NCI-H2196 treated with DMSO at 0.1 percent for 48 hours (cell line): ENCODE measurements around the gene ATP5ME.
"Not testable (repeated sequence)": the region's sequence is repeated elsewhere in the genome, so short reads cannot be mapped to it uniquely, and the experiment has no call there.

Experiments
- DNase-seq: peaks from one replicate; lab custom pipeline; 2025; ENCODE audit not compliant: unreplicated experiment; lab: John Stamatoyannopoulos, UW

ATP5ME gene

GRCh38 chr4:635851-636627 lies 38.0 kb downstream of the ATP5ME start:
- no peak for DNase-seq

- DNase-seq: not testable (repeated sequence)
Observed at GRCh38 chr4:635066-635835, 38.8 kb downstream of the ATP5ME start.

DNA sequence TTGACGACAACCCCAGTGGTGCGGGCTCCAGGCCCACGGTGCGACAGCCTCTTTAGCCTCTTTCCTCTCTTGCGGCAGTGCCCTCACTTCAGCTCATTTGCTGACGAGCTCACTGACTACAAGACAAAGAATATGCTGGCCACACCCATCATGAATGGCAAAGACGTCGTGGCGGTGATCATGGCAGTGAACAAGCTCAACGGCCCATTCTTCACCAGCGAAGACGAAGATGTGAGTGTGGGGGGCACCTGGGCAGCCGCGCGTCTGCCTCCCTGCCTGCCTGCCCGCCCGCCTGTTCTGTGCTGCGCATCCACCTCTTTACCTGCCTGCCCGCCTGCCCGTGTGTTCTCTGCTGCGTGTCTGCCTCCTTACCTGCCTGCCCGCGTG lies 39.5 kb downstream of the ATP5ME start:
- DNase-seq: no peak

DNA sequence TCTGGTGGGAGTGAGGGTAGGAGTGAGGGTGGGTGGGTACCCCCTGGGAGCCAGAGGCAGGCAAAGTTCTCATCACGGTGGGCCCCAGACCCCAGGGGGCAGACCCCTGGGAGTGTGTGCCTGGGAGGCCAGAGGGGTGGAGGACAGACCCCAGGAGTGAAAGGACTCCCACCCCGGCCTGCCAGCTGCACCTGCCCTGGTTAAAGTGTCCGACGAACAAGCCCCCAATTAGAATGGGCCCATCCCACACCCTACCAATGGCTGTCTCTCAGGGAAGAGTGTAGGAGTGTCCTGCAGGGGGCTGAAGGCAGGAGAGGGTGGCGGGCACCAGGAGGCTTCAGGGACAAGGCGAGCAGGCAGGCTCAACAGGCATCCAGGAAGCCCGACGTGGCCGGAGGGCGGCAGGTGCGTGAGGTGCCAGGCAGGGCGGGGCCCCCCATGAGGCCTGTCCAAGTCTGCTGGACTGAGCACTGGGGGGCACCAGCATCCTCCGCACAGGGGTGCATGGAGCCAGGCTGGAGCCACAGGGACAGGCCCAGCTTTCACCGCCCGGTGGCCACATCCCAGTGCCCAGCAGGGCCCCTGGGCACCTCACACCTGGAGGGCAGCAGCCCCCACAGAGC lies 40.0 kb downstream of the ATP5ME start:
- no peak for DNase-seq

DNA sequence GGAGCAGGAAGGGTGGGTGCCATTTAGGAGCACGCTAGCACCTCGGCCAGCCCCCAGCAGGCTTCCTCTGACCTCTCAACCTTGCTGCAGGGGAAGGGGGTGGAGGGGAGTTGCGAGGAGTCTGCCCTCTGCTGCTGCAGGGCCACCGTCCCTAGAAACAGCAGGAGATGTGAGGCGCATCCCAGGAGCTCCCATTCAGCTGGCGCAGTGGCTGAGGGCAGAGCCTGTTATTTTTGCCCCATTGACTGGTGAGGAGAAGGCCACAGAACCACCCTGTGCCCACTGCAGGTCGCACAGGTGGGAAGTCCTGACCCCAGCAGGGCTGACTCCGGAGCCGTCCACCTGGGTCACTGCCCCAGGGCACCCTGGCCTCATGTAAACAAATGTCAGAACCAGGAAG lies 40.7 kb downstream of the ATP5ME start:
- DNase-seq: no peak

- no peak for DNase-seq
Observed at GRCh38 chr4:632926-633325, 41.1 kb downstream of the ATP5ME start.

GRCh38 chr4:632196-632790 lies 41.8 kb downstream of the ATP5ME start:
- no peak for DNase-seq

DNA sequence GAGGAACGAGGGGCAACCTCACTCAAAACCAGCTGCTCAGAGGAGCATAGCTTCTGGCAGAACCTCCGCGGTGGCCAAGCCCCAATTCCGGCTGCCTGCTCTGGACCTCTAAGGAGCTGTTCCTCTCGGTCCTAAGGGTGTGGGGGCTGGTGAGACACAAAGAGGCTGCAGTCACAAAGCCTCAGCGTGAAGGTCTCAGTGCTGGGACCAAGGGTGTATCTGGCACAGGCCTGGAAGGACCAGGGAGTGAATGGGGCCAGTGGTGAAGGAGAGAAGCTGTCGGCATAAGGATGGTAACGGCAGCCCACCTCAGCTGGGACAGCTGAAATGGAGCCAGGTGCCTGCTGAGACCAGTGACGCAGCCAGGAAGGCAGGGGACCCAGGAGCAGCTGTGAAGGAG lies 43.4 kb downstream of the ATP5ME start:
- DNase-seq: no peak

GRCh38 chr4:629915-630641 lies 44.0 kb downstream of the ATP5ME start:
- DNase-seq: no peak

GRCh38 chr4:629636-629914 lies 44.5 kb downstream of the ATP5ME start:
- DNase-seq: no peak

DNA sequence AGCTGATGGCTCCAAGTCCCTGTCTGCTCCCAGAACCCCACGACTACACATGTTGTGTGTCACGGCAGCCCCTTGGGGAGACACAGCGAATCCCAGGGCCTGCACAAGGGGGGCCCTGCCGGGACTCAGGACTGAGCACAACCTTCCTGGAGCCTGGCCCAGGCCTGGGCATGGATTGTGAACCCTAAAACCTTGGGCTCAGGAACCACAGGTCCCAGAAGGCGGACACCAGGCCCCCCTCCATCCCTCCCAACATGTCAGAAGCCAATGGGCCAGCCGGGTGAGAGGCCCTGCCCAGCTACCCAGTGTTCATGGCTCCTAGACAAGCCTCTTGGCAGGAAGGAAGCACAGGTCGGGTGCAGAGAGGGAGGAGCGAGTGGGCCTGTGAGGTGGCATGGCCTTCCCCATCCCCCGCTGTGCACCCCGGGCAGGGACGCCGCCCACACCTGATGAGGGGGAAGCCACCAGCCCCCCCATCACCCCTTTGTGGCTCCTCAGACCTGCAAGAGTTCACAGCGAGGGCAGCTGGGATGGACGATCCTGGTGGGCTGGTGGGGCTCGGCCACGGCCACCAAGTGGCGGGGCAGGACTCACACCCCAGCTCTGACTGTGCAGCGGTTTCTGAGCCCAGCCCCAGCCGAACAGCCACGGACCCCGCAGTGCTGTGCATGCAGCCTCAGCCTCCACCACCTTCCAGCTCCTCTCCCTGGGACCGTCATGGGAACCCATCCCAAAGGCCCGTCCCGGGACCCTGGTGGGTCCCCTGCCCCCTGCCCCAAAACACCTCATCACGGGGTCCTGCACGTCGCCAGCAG lies 45.0 kb downstream of the ATP5ME start:
- no peak for DNase-seq

- DNase-seq: no peak
Observed at GRCh38 chr4:628311-628741, 45.8 kb downstream of the ATP5ME start.

DNA sequence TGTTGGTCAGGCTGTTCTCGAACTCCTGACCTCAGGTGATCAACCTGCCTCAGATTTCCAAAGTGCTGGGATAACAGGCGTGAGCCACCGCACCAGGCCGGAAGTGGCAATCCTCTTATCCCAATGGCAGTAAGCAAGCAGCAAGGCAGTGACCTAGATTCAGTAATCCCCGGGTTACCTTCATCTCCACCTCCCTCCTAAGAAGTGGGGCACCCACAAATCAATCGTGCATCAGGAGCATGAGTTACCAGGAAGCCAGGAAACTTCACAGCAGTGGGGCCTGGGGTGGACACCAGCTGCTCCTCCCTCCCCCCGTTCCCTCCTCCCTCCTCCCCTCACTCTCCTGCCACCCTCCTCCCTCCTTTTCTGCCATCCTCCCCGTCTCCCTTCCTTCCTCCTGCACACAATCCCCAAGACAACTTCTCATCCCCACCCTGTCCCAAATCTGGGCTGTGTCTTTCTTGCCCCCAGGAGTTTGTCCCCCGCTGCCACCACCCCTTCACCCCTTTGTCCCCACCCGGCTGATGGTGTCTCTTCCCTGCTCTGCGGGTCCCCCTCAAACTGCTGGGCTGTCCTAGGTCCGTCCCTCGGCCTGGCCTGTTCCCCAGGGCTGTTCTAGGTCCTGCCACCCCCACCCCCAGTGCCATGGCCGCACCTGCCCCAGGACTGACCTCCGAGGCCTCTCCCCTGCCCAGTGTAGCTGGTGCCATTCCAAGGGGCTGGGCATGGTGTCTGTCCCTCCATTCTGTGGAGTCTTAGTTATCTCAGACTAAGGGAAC lies 46.5 kb downstream of the ATP5ME start:
- no peak for DNase-seq

GRCh38 chr4:626201-627091 lies 47.6 kb downstream of the ATP5ME start:
- DNase-seq: no peak

DNA sequence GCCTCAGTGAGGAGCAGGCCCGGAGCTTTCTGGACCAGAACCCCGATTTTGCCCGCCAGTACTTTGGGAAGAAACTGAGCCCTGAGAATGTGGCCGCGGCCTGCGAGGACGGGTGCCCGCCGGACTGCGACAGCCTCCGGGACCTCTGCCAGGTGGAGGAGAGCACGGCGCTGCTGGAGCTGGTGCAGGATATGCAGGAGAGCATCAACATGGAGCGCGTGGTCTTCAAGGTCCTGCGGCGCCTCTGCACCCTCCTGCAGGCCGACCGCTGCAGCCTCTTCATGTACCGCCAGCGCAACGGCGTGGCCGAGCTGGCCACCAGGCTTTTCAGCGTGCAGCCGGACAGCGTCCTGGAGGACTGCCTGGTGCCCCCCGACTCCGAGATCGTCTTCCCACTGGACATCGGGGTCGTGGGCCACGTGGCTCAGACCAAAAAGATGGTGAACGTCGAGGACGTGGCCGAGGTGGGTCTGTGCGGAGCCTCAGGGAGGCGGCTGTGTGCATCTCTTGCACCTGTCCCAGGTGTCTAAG lies 48.4 kb downstream of the ATP5ME start:
- DNase-seq: no peak

DNA sequence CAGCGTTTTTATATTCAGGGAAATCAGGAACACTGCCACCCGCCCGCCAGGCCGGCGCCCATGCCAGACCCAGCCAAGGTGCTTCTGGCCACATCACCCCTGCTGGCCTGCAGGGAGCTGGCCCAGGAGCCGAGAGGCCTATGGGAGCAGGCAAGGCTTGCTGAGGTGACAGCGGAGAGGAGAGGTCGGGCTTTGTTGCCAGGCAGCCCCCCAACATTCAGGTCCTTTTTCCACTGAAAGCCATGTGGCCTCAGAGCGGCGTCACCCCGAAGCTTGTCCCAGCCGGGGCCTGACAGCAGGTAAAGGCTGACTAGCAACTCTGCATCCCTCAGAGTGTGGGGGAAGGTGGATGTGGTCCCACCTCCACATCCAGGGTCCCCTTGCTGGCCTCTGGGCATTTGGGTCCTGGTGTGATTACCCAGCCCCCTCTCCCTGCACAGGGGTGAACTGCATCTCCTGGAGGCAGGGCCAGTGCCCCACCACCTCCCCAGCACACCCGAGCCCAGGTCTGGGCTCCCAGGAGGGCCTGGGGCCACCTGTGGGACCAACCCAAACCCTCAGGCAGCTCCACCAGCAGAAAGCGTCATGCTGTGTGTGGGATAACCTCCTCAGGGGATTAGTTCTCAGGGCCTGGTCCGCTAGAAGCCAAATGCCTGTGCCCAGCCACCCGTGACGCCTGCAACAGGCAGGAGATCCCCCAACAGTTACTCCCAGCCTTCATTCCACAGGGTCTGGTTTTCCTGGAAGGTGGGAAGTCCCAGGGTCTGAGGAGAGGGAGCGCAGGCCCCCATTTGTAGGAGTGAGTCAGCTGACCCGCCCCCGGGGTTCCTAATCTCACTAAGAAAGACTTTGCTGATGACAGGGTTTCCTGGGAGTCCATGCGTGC lies 49.1 kb downstream of the ATP5ME start, which contains the start of gene PDE6B:
PDE6B (plus strand) TSS at position 869 of the 886 bp plus-strand sequence. CDS start 54 bp downstream, outside the sequence.
- DNase-seq: no peak

- DNase-seq: no peak
Observed at GRCh38 chr4:623914-624566, 50.0 kb downstream of the ATP5ME start.
